ENCODE measurements around the gene NCKAP5. TPM values are rescaled to one million over a fixed set of nuclear protein-coding genes. Genes with fewer than 3 reads are reported as not detected.

Gene NCKAP5
- total RNA-seq, 1 donor from 2014 or later, result not detected

DNA sequence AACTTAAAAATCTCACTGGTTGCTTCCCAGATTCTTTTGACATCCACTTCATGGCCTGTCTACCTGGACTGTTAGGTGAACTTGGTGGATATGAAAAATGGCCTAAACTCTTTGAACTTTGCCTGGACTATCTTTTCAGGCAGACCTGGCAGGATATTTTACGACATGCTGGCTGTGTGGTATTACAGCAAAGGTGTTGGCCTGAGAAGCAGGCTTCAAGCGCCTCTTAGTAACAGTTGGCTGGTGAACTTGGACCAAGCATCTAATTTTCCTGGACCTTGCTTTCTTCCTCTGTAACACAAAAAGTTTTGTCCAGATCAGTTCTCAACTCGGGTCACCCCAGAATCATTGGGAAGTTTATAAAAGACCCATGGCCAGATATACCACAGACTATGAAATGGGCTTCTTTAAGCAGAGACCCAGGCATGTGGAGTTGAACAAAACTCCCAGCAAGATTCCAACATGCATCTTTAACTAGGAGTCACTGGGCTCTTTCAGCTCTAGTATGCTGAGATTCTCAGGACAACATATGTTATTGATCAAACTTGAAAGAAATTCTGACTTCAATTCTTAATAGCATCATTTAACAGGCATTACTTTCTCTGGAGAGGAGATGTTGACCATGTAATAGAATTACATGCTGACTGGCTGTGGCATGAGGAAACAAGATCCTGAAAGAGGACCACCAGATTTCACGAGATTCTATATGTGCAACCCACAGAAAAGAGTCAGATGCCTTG, 902.7 kb downstream of the NCKAP5 start:
- H3K27ac Mint-ChIP-seq, result no peak overlapping the region
- no peaks in the 10 kb centered on the region for H3K9me3 Mint-ChIP-seq
- H3K4me1 Mint-ChIP-seq, result no peaks in the 10 kb centered on the region
- no peak for DNase-seq
- peaks cover 21% of the 10 kb centered on the region for H3K27me3 Mint-ChIP-seq
- H3K4me3 Mint-ChIP-seq, result no peak overlapping the region
- intact Hi-C loops (cut with micrococcal nuclease), result no loop called here
- H3K36me3 Mint-ChIP-seq (ENCODE audit: low read depth), result no peaks in the 10 kb centered on the region

DNA sequence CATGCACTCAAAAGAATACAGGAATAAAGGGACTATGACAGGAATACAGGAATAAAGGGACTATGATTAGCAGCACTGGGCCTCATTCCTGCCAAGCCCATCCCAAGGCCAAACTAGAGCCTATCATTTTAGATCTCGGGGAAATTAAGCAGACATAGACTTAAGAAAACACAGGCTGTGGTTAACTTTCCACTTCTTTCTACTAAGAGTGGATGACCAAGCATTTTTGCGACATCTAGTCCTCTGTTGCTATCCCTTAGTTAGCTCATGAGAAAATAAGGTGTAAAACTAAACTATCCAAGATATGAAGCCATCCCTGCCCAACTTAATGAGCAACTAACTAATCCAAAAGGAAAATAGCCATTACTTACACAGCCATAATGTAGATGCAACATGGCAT, 904.2 kb downstream of the NCKAP5 start:
- Mint-ChIP-seq H3K9me3 (no peaks in the 10 kb centered on the region), H3K27me3 (peaks cover 15% of the 10 kb centered on the region), H3K27ac (no peak overlapping the region), H3K36me3 (ENCODE audit: low read depth) (no peaks in the 10 kb centered on the region), H3K4me1 (no peaks in the 10 kb centered on the region), H3K4me3 (no peak overlapping the region)
- no peak for DNase-seq
- intact Hi-C loops (cut with micrococcal nuclease), result no loop called here

- no peaks in the 10 kb centered on the region for H3K36me3 Mint-ChIP-seq (ENCODE audit: low read depth)
- peaks cover 6% of the 10 kb centered on the region for H3K27me3 Mint-ChIP-seq
- intact Hi-C loops (cut with micrococcal nuclease), result no loop called here
- no peak for DNase-seq
- no peak overlapping the region for H3K27ac Mint-ChIP-seq
- H3K9me3 Mint-ChIP-seq, result no peaks in the 10 kb centered on the region
- no peaks in the 10 kb centered on the region for H3K4me1 Mint-ChIP-seq
- no peak overlapping the region for H3K4me3 Mint-ChIP-seq
Measured at GRCh38 chr2:132662732-132663131, 905.5 kb downstream of the NCKAP5 start.

GRCh38 chr2:132659331-132659730, 908.9 kb downstream of the NCKAP5 start:
- no peak for DNase-seq
- no peak overlapping the region for H3K27ac Mint-ChIP-seq
- intact Hi-C loops (cut with micrococcal nuclease), result no loop called here
- no peaks in the 10 kb centered on the region for H3K4me1 Mint-ChIP-seq
- H3K9me3 Mint-ChIP-seq, result no peaks in the 10 kb centered on the region
- H3K4me3 Mint-ChIP-seq, result no peak overlapping the region
- H3K27me3 Mint-ChIP-seq, result no peaks in the 10 kb centered on the region
- H3K36me3 Mint-ChIP-seq (ENCODE audit: low read depth), result no peaks in the 10 kb centered on the region

GRCh38 chr2:132656266-132656975, 911.8 kb downstream of the NCKAP5 start:
- Mint-ChIP-seq H3K4me1 (no peaks in the 10 kb centered on the region), H3K9me3 (no peaks in the 10 kb centered on the region), H3K4me3 (no peak overlapping the region), H3K36me3 (ENCODE audit: low read depth) (no peaks in the 10 kb centered on the region), H3K27ac (no peak overlapping the region), H3K27me3 (no peaks in the 10 kb centered on the region)
- DNase-seq, result no peak
- intact Hi-C loops (cut with micrococcal nuclease), result no loop called here

DNA sequence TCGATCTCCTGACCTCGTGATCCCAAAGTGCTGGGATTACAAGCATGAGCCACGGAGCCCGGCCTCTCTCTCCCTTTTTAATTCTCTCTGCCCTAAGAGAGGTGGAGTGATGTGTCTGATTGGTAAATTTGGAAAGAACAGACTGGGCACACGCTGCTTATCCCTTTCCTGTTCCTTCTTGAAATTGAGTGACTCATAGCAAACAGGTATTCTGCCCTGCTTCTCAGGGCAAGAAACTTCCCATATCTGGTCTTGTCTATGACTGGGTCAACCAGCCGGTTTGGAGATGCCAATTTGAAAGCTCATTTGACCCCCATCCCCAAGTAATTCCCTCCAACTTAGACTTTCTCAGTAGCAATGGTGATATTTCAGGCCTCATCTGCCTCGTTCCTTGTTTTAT, 913.3 kb downstream of the NCKAP5 start:
- Mint-ChIP-seq H3K27me3 (no peaks in the 10 kb centered on the region), H3K4me1 (no peaks in the 10 kb centered on the region), H3K27ac (no peak overlapping the region), H3K36me3 (ENCODE audit: low read depth) (no peaks in the 10 kb centered on the region), H3K9me3 (no peaks in the 10 kb centered on the region), H3K4me3 (no peak overlapping the region)
- DNase-seq, result no peak
- intact Hi-C loops (cut with micrococcal nuclease), result no loop called here

DNA sequence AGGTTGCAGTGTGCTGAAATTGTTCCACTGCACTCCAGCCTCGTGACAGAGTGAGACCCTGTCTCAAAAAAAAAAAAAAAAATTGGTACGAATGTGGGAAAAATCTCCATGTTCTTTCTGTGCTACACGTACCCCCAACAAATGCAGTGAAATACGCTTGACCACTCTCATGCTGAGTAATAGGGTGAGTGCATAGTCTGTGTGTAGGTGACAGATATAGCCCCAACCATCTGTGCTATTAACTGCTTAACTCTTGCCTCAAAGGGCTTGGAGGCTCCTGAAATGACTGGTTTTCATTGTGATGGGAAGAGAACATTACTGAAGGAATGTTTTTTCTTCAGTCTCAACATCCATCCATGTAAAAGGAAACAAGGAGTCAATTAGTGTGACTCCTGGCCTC, 913.9 kb downstream of the NCKAP5 start:
- no peaks in the 10 kb centered on the region for H3K27me3 Mint-ChIP-seq
- no peaks in the 10 kb centered on the region for H3K4me1 Mint-ChIP-seq
- no peaks in the 10 kb centered on the region for H3K9me3 Mint-ChIP-seq
- no peaks in the 10 kb centered on the region for H3K36me3 Mint-ChIP-seq (ENCODE audit: low read depth)
- H3K4me3 Mint-ChIP-seq, result no peak overlapping the region
- DNase-seq, result no peak
- intact Hi-C loops (cut with micrococcal nuclease), result no loop called here
- no peak overlapping the region for H3K27ac Mint-ChIP-seq

DNA sequence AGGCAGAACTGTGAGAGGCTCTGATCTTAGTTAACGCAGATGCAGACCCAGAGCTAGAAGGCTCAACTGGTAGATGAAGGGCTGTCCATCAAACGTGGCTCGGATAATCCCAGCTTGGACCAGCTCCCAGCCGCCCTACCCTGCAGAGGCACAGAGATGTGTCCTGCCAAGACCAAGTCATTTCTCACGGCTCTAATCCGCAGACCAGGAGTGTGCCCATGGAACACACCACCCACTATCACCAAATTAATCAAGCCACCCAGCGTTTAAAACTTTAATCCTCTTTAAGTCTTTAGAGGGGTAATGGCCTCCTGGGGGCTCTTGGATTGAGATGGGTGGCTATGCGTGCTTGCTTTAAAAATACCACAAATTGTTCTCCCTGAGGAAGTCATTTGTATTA, 915.8 kb downstream of the NCKAP5 start:
- Mint-ChIP-seq H3K27ac (no peak overlapping the region), H3K4me3 (no peak overlapping the region), H3K9me3 (no peaks in the 10 kb centered on the region), H3K27me3 (no peaks in the 10 kb centered on the region), H3K36me3 (ENCODE audit: low read depth) (no peaks in the 10 kb centered on the region), H3K4me1 (no peaks in the 10 kb centered on the region)
- DNase-seq, result no peak
- intact Hi-C loops (cut with micrococcal nuclease), result no loop called here

- Mint-ChIP-seq H3K4me3 (no peak overlapping the region), H3K9me3 (no peaks in the 10 kb centered on the region), H3K27me3 (no peaks in the 10 kb centered on the region), H3K27ac (no peak overlapping the region), H3K4me1 (no peaks in the 10 kb centered on the region), H3K36me3 (ENCODE audit: low read depth) (no peaks in the 10 kb centered on the region)
- DNase-seq, result no peak
- intact Hi-C loops (cut with micrococcal nuclease), result no loop called here
Measured at GRCh38 chr2:132651115-132652045, 916.9 kb downstream of the NCKAP5 start.

- no peak for DNase-seq
- no peak overlapping the region for H3K4me3 Mint-ChIP-seq
- H3K27me3 Mint-ChIP-seq, result no peaks in the 10 kb centered on the region
- no peaks in the 10 kb centered on the region for H3K36me3 Mint-ChIP-seq (ENCODE audit: low read depth)
- H3K9me3 Mint-ChIP-seq, result no peaks in the 10 kb centered on the region
- H3K27ac Mint-ChIP-seq, result no peak overlapping the region
- no peaks in the 10 kb centered on the region for H3K4me1 Mint-ChIP-seq
- intact Hi-C loops (cut with micrococcal nuclease), result no loop called here
Measured at GRCh38 chr2:132646540-132647108, 921.6 kb downstream of the NCKAP5 start.

- DNase-seq, result no peak
- no peaks in the 10 kb centered on the region for H3K27me3 Mint-ChIP-seq
- no peak overlapping the region for H3K27ac Mint-ChIP-seq
- no peak overlapping the region for H3K4me3 Mint-ChIP-seq
- H3K9me3 Mint-ChIP-seq, result no peaks in the 10 kb centered on the region
- intact Hi-C loops (cut with micrococcal nuclease), result no loop called here
- H3K4me1 Mint-ChIP-seq, result no peaks in the 10 kb centered on the region
- no peaks in the 10 kb centered on the region for H3K36me3 Mint-ChIP-seq (ENCODE audit: low read depth)
Measured at GRCh38 chr2:132645722-132646539, 922.3 kb downstream of the NCKAP5 start.

- no peaks in the 10 kb centered on the region for H3K9me3 Mint-ChIP-seq
- intact Hi-C loops (cut with micrococcal nuclease), result no loop called here
- H3K4me3 Mint-ChIP-seq, result no peak overlapping the region
- no peaks in the 10 kb centered on the region for H3K4me1 Mint-ChIP-seq
- DNase-seq, result no peak
- H3K27ac Mint-ChIP-seq, result no peak overlapping the region
- no peaks in the 10 kb centered on the region for H3K27me3 Mint-ChIP-seq
- H3K36me3 Mint-ChIP-seq (ENCODE audit: low read depth), result no peaks in the 10 kb centered on the region
Measured at GRCh38 chr2:132645176-132645575, 923.1 kb downstream of the NCKAP5 start.

GRCh38 chr2:132642415-132642814, 925.8 kb downstream of the NCKAP5 start:
- H3K27ac Mint-ChIP-seq, result no peak overlapping the region
- H3K27me3 Mint-ChIP-seq, result no peaks in the 10 kb centered on the region
- no peak overlapping the region for H3K4me3 Mint-ChIP-seq
- no peaks in the 10 kb centered on the region for H3K4me1 Mint-ChIP-seq
- H3K9me3 Mint-ChIP-seq, result no peaks in the 10 kb centered on the region
- no peaks in the 10 kb centered on the region for H3K36me3 Mint-ChIP-seq (ENCODE audit: low read depth)
- intact Hi-C loops (cut with micrococcal nuclease), result no loop called here
- DNase-seq, result no peak

Measured in activated CD4-positive, alpha-beta T cell treated with anti-CD3 and anti-CD28 coated beads, Interleukin-2, amount 10 ng/mL, durations not matched to agents 24 days and 14 days (primary cell).